ENCODE data around the gene UGT1A3. TPM values are rescaled to one million over a fixed set of nuclear protein-coding genes. Genes with fewer than 3 reads are reported as not detected.

The UGT1A3 gene
- total RNA-seq, result under 1 TPM in 1 of 6 donors, not detected in 5; 0.30 TPM

DNA sequence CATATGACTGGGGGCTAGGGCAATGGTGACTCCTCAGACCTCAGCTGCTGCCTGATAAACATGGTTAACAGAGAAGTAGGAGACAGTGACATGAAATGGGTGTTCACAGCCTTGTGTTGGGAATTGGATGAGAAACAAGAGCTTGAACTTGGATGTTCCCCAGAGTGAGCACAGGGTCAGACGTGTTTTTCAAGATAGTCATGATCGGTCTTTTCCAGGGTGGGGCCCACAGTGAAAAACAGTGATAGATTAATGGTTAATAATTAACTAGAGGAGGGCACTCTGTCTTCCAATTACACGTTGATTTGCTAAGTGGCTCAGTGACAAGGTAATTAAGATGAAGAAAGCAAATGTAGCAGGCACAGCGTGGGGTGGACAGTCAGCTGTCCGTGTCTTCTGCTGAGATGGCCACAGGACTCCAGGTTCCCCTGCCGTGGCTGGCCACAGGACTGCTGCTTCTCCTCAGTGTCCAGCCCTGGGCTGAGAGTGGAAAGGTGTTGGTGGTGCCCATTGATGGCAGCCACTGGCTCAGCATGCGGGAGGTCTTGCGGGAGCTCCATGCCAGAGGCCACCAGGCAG is at the start of gene UGT1A3:
Gene UGT1A3 (plus strand): TSS at position 320 of the 579 bp plus-strand sequence. CDS start 85 bp downstream, at position 405.
- Histone ChIP-seq H3K27me3 (no peaks in the 10 kb centered on the region), H3K27ac (no peak within 1 kb of the TSS), H3K9me3 (no peaks in the 10 kb centered on the region), H3K36me3 (no peaks in the 10 kb centered on the region), H3K4me1 (no peaks in the 10 kb centered on the region), H3K4me3 (no peak within 1 kb of the TSS)
- no peak for ATAC-seq (ENCODE audit: low FRiP score in 2 of 2)
- no peak for DNase-seq
- 65 to 84% methylated on average over 5 to 8 of the region's 8 CpGs for WGBS, 2 donors
- TF ChIP-seq EP300 (IDR thresholded peaks at IDR 0.05) (no peak), POLR2A (IDR thresholded peaks at IDR 0.05) (no peak), POLR2AphosphoS5 (IDR thresholded peaks at IDR 0.05) (no peak)
- TF ChIP-seq, protein P1, sequence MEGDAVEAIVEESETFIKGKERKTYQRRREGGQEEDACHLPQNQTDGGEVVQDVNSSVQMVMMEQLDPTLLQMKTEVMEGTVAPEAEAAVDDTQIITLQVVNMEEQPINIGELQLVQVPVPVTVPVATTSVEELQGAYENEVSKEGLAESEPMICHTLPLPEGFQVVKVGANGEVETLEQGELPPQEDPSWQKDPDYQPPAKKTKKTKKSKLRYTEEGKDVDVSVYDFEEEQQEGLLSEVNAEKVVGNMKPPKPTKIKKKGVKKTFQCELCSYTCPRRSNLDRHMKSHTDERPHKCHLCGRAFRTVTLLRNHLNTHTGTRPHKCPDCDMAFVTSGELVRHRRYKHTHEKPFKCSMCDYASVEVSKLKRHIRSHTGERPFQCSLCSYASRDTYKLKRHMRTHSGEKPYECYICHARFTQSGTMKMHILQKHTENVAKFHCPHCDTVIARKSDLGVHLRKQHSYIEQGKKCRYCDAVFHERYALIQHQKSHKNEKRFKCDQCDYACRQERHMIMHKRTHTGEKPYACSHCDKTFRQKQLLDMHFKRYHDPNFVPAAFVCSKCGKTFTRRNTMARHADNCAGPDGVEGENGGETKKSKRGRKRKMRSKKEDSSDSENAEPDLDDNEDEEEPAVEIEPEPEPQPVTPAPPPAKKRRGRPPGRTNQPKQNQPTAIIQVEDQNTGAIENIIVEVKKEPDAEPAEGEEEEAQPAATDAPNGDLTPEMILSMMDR (IDR thresholded peaks at IDR 0.05), result no peak

DNA sequence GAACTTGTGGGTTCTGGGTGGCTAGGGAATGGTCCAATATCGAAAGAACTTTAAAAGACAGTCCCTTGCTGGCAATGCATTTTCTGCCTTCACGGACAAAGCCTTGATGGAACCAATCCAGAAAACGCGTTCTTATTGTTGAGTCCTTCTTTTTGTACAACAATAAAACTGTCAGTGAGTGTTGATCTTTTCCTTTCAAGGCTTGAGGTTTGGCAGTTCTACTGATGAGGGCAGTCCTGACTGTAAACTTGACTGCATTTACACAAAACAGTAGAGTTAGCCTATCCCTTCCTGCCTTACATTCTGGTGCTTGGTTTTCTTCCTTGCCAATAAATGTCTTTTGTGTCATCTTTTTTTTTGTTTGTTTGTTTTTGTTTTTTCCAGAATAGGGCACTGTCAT is 49.6 kb upstream of the UGT1A3 start:
- ATAC-seq (ENCODE audit: low FRiP score in 2 of 2), result no peak
- Histone ChIP-seq H3K27ac (no peak overlapping the region), H3K4me3 (no peak overlapping the region), H3K27me3 (no peaks in the 10 kb centered on the region), H3K9me3 (no peaks in the 10 kb centered on the region), H3K36me3 (no peaks in the 10 kb centered on the region), H3K4me1 (no peaks in the 10 kb centered on the region)
- TF ChIP-seq POLR2AphosphoS5 (IDR thresholded peaks at IDR 0.05) (no peak), POLR2A (IDR thresholded peaks at IDR 0.05) (no peak)
- no peak for DNase-seq
- WGBS, 2 donors, result 69 to 77% methylated on average over 4 of the region's 4 CpGs

DNA sequence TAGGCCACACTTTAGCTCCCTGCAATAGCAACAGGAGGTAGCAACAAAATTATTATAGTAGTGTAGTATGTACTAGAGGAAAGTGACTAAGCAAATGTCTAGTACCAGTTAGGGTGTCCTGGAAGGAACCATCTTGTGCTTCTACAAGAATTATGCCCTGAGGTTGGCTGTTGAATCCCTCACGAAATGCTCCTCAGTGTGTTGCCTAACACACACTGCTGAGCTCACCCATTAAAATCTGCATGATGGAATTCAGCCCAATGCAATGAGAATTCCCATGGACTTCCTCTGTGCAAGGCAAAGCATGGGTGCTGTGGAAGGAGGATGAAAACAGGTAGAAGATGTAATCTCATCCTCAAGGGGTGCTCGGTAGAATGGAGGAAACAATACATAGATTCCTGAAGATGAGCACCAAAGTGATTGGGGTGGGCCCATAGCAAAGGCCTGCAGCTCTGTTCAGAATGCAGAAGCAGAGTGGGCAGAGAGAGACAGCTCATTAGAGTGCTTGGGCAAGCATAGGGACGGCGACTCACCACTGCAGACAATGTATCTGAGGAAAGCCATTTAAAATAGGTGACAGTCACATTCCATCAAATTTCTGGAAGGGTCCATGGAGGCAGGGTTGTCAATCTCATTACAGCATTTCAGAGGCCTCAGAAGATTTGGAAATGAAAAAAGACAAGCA is 48.3 kb upstream of the UGT1A3 start:
- Histone ChIP-seq H3K4me1 (no peaks in the 10 kb centered on the region), H3K4me3 (no peak overlapping the region), H3K36me3 (no peaks in the 10 kb centered on the region), H3K9me3 (no peaks in the 10 kb centered on the region), H3K27me3 (no peaks in the 10 kb centered on the region), H3K27ac (no peak overlapping the region)
- no peak for DNase-seq
- no peak for ATAC-seq (ENCODE audit: low FRiP score in 2 of 2)
- no peak for TF ChIP-seq POLR2AphosphoS5 (IDR thresholded peaks at IDR 0.05)
- no peak for TF ChIP-seq POLR2A (IDR thresholded peaks at IDR 0.05)
- TF ChIP-seq, protein P1 (IDR thresholded peaks at IDR 0.05), result no peak
- TF ChIP-seq EP300 (IDR thresholded peaks at IDR 0.05), result no peak
- 82 to 93% methylated on average over 4 of the region's 4 CpGs for WGBS, 2 donors

DNA sequence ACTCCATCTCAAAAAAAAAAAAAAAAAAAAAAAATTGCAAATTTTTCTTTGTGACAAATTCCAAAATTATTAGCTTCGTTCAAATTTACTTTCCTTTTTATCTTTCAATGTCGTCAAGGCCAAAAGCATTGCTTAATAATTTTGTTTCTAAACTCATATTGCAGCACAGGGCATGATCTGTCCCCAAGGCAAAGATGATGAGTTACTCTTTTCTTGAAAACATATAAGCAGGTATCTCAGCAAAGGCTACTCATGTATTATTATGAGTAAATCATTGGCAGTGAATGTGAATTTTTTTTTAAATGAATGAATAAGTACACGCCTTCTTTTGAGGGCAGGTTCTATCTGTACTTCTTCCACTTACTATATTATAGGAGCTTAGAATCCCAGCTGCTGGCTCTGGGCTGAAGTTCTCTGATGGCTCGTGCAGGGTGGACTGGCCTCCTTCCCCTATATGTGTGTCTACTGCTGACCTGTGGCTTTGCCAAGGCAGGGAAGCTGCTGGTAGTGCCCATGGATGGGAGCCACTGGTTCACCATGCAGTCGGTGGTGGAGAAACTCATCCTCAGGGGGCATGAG is 47.2 kb upstream of the UGT1A3 start, which contains the start of gene UGT1A7:
Gene UGT1A7 (plus strand): TSS at position 381 of the 579 bp plus-strand sequence. CDS start 37 bp downstream, at position 418.
- Histone ChIP-seq H3K4me3 (no peak within 1 kb of the TSS), H3K9me3 (no peaks in the 10 kb centered on the region), H3K27me3 (no peaks in the 10 kb centered on the region), H3K4me1 (no peaks in the 10 kb centered on the region), H3K27ac (no peak within 1 kb of the TSS), H3K36me3 (no peaks in the 10 kb centered on the region)
- TF ChIP-seq EP300 (IDR thresholded peaks at IDR 0.05) (no peak), POLR2A (IDR thresholded peaks at IDR 0.05) (no peak), POLR2AphosphoS5 (IDR thresholded peaks at IDR 0.05) (no peak)
- TF ChIP-seq, protein P1 (IDR thresholded peaks at IDR 0.05), result no peak
- ATAC-seq (ENCODE audit: low FRiP score in 2 of 2) (no peak), DNase-seq (no peak)
- 74 to 88% methylated on average over 4 to 5 of the region's 5 CpGs for WGBS, 2 donors

DNA sequence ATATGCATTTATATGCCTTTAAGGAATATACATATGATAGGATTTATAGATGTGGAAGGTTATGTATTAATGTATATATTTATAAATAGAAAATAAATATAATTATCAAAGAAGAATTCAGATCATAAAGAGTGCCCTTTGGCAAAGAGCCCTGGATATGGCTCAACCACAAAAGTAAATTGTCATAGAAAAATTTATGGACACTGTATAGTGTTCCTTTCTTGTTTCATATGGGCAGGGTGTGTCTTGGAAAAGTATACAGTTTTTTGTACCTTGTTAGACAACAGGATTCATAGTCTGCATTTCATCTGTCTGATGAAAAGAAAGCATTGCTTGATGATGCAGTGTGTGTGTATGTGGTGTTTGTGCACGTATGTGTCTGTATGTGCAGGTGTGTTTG is 44.2 kb upstream of the UGT1A3 start:
- DNase-seq (no peak), ATAC-seq (ENCODE audit: low FRiP score in 2 of 2) (no peak)
- WGBS, 2 donors, result 75 to 78% methylated on average over 1 of the region's 1 CpG

More for the DNA sequence above, 44.2 kb upstream of the UGT1A3 start:
- Histone ChIP-seq H3K4me1 (no peaks in the 10 kb centered on the region), H3K27me3 (no peaks in the 10 kb centered on the region), H3K9me3 (no peaks in the 10 kb centered on the region), H3K4me3 (no peak overlapping the region), H3K36me3 (no peaks in the 10 kb centered on the region), H3K27ac (no peak overlapping the region)
- TF ChIP-seq, protein P1 (IDR thresholded peaks at IDR 0.05), result no peak
- TF ChIP-seq POLR2A (IDR thresholded peaks at IDR 0.05), result no peak
